Measurements from ENCODE around the gene TAF6L.

DNA sequence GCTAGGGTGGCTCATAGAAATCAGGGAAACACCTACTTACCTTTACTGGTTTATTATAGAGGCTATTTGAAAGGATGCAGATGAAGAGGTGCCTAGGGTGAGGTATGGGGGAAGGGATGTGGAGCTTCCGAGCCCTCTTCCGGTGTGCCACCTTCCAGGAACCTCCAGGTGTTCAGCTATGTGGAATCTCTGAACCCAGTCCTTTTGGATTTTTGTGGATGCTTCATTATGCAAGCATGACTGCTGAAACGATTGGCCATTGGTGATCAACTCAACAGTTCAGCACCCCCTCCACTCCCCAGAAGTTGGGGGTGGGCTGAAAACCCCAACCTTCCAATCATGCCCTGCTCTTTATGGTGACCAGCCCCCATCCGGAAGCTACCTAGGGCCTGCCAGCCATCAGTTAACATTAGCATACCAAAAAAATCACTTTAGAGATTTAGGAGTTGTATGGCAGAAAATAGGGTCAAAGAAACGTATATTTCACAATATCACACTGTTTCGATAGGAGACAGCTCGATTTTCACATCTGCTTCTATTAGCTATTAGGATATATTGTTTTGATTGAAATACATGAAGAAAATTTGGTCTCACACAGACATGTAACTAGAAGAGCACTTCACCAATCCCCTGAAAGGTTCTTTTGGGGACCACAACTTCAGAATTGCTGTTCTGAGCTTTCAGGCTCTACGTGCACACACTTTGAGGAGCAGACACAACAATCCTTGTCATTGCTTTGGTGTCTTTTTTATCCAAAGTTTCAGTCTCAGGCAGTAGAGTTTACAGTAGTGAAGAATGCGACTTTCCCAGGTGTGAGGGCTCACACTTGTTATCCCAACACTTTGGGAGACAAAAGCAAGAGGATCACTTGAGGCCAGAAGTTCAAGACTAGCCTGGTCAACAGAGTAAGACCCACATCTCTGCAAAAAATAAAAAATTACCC is 13.1 kb upstream of the TAF6L start:
- TF ChIP-seq SUZ12 (IDR thresholded peaks at IDR 0.05; ENCODE audit: extremely low read depth, insufficient read depth, insufficient read length) (no peak), ZNF274 (IDR thresholded peaks at IDR 0.05; ENCODE audit: low read depth, low read length) (no peak)
